Measurements from ENCODE around the gene FLT3LG.
"Not testable (repeated sequence)": the region's sequence is repeated elsewhere in the genome, so short reads cannot be mapped to it uniquely, and the experiment has no call there.

Gene FLT3LG

GRCh38 chr19:49470615-49470978, 3.4 kb upstream of the FLT3LG start:
- Histone ChIP-seq H3K36me3 (no peaks in the 10 kb centered on the region; the same call in 1 of the 2 replicates), H3K4me1 (no peaks in the 10 kb centered on the region), H3K9me3 (no peaks in the 10 kb centered on the region), H3K27me3 (no peaks in the 10 kb centered on the region), H3K4me3 (ENCODE audit: low read depth, low read length) (no peak overlapping the region)
- no peak for DNase-seq
- TF ChIP-seq, protein P1, sequence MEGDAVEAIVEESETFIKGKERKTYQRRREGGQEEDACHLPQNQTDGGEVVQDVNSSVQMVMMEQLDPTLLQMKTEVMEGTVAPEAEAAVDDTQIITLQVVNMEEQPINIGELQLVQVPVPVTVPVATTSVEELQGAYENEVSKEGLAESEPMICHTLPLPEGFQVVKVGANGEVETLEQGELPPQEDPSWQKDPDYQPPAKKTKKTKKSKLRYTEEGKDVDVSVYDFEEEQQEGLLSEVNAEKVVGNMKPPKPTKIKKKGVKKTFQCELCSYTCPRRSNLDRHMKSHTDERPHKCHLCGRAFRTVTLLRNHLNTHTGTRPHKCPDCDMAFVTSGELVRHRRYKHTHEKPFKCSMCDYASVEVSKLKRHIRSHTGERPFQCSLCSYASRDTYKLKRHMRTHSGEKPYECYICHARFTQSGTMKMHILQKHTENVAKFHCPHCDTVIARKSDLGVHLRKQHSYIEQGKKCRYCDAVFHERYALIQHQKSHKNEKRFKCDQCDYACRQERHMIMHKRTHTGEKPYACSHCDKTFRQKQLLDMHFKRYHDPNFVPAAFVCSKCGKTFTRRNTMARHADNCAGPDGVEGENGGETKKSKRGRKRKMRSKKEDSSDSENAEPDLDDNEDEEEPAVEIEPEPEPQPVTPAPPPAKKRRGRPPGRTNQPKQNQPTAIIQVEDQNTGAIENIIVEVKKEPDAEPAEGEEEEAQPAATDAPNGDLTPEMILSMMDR (IDR thresholded peaks at IDR 0.05; ENCODE audit: low read depth, low read length) = no peak

- TF ChIP-seq, protein P1 (IDR thresholded peaks at IDR 0.05; ENCODE audit: low read depth, low read length) = no peak
- H3K27me3 ChIP-seq = no peaks in the 10 kb centered on the region
- no peaks in the 10 kb centered on the region; the same call in 1 of the 2 replicates for H3K36me3 ChIP-seq
- no peak for DNase-seq
- H3K4me1 ChIP-seq = no peaks in the 10 kb centered on the region
- no peaks in the 10 kb centered on the region for H3K9me3 ChIP-seq
- H3K4me3 ChIP-seq (ENCODE audit: low read depth, low read length) = no peak overlapping the region
These were observed 1.1 kb upstream of the FLT3LG start for GRCh38 chr19:49472936-49473335.

DNA sequence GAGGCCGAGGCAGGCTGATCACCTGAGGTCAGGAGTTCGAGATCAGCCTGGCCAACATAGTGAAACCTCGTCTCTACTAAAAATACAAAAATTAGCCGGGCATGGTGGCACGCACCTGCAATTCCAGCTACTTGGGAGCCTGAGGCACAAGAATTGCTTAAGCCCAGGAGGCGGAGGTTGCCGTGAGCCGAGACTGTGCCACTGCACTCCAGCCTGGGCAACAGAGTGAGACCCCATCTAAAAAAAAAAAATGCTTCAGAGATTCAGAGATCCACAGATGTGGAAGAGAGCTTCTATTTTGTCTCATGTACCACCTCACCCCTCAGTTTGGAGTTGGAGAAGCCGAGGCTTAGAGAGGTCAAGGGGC, 531 bp upstream of the FLT3LG start:
- H3K9me3 ChIP-seq, H3K27me3 ChIP-seq, H3K36me3 ChIP-seq, H3K4me1 ChIP-seq, DNase-seq: not testable (repeated sequence)
- H3K4me3 ChIP-seq (ENCODE audit: low read depth, low read length) = peak overlapping the region; percentile 69

DNA sequence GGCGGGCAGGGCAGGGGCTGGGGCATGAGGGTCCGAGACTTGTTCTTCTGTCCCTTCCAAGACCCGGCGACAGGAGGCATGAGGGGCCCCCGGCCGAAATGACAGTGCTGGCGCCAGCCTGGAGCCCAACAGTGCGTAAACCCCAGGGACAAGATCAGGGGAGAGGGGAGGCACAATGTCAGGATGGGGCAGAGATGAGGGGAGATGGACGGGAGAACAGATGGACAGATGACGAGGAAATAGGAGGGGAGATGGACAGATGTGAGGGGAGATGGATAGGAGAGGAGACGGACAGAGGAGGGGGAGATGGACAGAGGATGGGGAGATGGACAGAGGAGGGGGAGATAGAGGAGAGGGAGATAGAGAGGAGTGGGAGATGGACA, 518 bp downstream of the FLT3LG start:
- no peak for DNase-seq
- TF ChIP-seq, protein P1 (IDR thresholded peaks at IDR 0.05; ENCODE audit: low read depth, low read length) = no peak
- H3K27me3 ChIP-seq = no peaks in the 10 kb centered on the region
- no peaks in the 10 kb centered on the region for H3K4me1 ChIP-seq
- H3K36me3 ChIP-seq = no peaks in the 10 kb centered on the region
- no peaks in the 10 kb centered on the region for H3K9me3 ChIP-seq
- peak overlapping the region; percentile 69 for H3K4me3 ChIP-seq (ENCODE audit: low read depth, low read length)

- H3K36me3 ChIP-seq = no peaks in the 10 kb centered on the region
- no peaks in the 10 kb centered on the region for H3K9me3 ChIP-seq
- H3K4me3 ChIP-seq (ENCODE audit: low read depth, low read length) = no peak overlapping the region
- no peaks in the 10 kb centered on the region for H3K27me3 ChIP-seq
- TF ChIP-seq, protein P1 (IDR thresholded peaks at IDR 0.05; ENCODE audit: low read depth, low read length) = no peak
- H3K4me1 ChIP-seq = no peaks in the 10 kb centered on the region
- no peak for DNase-seq
These were observed 1.3 kb downstream of the FLT3LG start for GRCh38 chr19:49475191-49475917.

DNA sequence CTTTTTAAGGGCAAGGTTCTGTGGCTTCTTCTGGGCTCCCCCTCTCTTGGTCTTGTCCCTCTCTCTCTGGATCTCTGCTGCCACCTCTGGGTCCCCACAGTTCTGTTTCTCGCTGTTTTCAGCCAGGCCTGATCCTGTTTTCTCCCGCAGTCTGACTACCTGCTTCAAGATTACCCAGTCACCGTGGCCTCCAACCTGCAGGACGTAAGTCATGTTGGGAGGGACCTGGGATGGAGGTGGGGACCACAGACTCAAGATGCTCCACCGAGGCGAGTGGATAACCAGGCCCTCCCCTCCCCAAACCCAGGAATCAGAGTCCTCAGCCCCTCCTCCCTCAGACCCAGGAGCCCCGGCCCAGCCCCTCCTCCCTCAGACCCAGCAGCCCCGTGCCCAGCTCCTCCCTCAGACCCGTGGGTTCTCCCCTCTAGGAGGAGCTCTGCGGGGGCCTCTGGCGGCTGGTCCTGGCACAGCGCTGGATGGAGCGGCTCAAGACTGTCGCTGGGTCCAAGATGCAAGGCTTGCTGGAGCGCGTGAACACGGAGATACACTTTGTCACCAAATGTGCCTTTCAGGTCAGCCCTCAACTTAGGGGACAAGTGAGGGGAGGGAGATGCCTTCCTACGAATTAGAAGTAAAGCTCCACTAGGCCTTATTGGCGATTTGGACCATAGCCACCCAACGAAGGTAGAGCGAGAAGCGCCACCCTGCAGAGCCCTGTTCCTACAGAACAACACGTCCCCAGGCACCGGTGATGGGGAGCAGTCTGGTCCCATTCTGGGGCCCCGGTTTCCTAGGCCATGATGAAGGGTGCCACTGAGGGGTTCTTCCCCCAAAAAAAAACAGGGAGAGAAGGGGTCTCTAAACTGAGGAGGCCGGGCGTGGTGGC, 2.2 kb downstream of the FLT3LG start:
- Histone ChIP-seq H3K4me3 (ENCODE audit: low read depth, low read length) (no peak overlapping the region), H3K36me3 (no peaks in the 10 kb centered on the region), H3K9me3 (no peaks in the 10 kb centered on the region), H3K27me3 (no peaks in the 10 kb centered on the region), H3K4me1 (no peaks in the 10 kb centered on the region)
- TF ChIP-seq, protein P1 (IDR thresholded peaks at IDR 0.05; ENCODE audit: low read depth, low read length) = peak; percentile 63
- DNase-seq = peak; percentile 77

Data from BE2C (cell line).